BE2C (cell line): Measurements from ENCODE around the gene SGSH.

Experiments
- DNase-seq: peaks from one replicate; pipeline ENCODE4 v3.0.0-alpha.2; 2020
- H3K27me3 ChIP-seq: fragments of 250-450 bp; sonication (Bioruptor Pico); 2 replicates; pipeline ENCODE4 v1.5.1; 2020; ENCODE audit warnings: mild to moderate bottlenecking
- H3K36me3 ChIP-seq: fragments of 250-450 bp; sonication (Bioruptor Pico); 2 replicates; pipeline ENCODE4 v1.5.1; 2020; ENCODE audit warnings: mild to moderate bottlenecking
- H3K4me1 ChIP-seq: fragments of 250-450 bp; sonication (Bioruptor Pico); 2 replicates; pipeline ENCODE4 v1.5.1; 2020
- H3K4me3 ChIP-seq: 2 replicates; pipeline ENCODE4 v1.5.1; 2011; ENCODE audit warnings: low read depth, low read length
- H3K9me3 ChIP-seq: fragments of 250-450 bp; sonication (Bioruptor Pico); 2 replicates; pipeline ENCODE4 v1.5.1; 2020
- CTCF ChIP-seq: IDR thresholded peaks from 2 replicates; pipeline ENCODE4 v1.5.1; 2012; ENCODE audit warnings: mild to moderate bottlenecking, low read depth, low read length

The SGSH gene

GRCh38 chr17:80218391-80218790 lies 1.7 kb downstream of the SGSH start:
- peaks cover 15% of the 10 kb centered on the region for H3K36me3 ChIP-seq
- H3K27me3 ChIP-seq = no peaks in the 10 kb centered on the region
- DNase-seq = no peak
- no peak for TF ChIP-seq CTCF
- peaks cover 6% of the 10 kb centered on the region for H3K4me1 ChIP-seq
- H3K9me3 ChIP-seq = no peaks in the 10 kb centered on the region
- H3K4me3 ChIP-seq = no peak overlapping the region

DNA sequence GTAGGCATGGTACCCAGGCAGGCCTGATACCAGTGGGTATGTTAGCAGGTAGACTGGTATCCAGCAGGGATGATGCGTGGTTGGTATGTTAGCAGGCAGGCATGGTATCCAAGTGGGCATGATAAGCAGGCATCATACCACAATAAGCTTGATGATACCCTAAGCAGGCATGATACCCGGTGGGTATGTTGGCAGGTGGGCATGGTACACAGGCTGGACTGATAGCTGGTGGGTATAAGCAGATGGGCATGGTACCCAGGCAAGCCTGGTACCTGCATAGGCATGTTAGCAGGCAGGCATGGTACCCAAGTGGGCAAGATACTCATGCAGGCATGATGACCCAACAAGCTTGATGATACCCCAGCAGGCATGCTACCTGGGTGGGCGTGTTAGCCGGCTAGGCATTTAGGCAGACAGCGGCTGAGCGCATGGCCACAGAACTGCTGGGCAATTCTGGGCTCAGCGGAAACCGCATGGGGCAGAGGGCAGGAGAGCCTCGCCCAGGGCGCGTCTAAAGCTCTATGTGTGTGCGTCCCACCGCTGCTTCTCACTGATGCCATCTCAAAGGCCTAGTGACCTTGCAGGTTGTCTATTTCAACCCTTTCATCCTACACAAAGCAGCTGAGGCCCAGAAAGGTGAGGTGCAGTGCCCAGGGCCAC lies 2.3 kb downstream of the SGSH start:
- Histone ChIP-seq H3K36me3 (peaks cover 15% of the 10 kb centered on the region), H3K4me1 (peaks cover 6% of the 10 kb centered on the region)
- TF ChIP-seq CTCF = no peak

GRCh38 chr17:80216473-80217456 lies 3.4 kb downstream of the SGSH start:
- Histone ChIP-seq H3K4me1 (peaks cover 6% of the 10 kb centered on the region), H3K9me3 (no peaks in the 10 kb centered on the region), H3K4me3 (no peak overlapping the region), H3K27me3 (no peaks in the 10 kb centered on the region), H3K36me3 (peaks cover 24% of the 10 kb centered on the region)
- TF ChIP-seq CTCF = no peak
- DNase-seq = no peak

More for the DNA sequence above, 2.3 kb downstream of the SGSH start:
- no peaks in the 10 kb centered on the region for H3K9me3 ChIP-seq
- H3K27me3 ChIP-seq = no peaks in the 10 kb centered on the region
- no peak for DNase-seq
- no peak overlapping the region for H3K4me3 ChIP-seq

GRCh38 chr17:80214878-80215210 lies 5.3 kb downstream of the SGSH start:
- Histone ChIP-seq H3K27me3 (no peaks in the 10 kb centered on the region), H3K36me3 (peaks cover 40% of the 10 kb centered on the region), H3K4me3 (no peak overlapping the region), H3K9me3 (no peaks in the 10 kb centered on the region), H3K4me1 (peaks cover 6% of the 10 kb centered on the region)
- no peak for TF ChIP-seq CTCF
- DNase-seq = no peak

DNA sequence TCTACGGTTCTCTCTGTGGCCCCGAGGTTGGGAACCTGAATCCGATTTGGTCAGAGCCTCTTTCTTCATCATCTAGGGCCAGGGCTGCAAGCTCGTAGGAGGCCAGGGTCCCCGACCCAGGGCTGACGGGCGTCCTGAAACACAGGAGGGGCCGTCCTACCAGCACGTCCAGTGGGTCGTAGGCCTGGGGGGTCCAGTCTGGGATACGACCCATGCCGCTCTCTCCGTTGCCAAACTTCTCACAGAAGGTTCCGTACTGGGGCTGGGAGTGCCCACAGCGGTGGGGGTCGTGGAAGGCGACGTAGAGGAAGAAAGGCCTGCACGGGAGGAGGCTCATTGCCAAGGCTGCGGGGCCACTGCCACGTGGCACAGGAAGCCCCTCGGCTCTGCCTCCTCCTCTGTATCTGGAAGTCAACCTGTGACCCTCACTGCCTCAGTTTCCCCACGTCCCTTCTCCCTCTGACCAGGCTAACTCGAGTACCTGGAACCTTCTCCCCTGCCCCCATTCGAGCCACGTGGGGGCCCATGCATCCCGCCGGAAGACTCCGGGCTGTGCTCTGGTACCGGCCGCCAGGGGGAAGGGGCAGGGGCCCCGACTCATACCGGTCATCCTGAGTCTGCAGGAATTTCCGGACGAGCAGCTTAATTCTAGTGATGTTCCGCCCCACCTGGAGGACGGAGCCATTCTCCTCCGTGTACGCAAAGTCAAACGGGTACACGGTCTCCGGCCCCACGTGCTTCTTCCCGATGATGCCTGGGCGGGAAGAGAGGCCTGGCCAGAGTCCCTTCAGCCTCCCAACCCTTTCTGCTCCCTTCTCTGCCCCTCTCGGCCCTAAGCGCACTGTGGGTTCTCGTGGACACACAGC lies 5.9 kb downstream of the SGSH start:
- DNase-seq = no peak
- Histone ChIP-seq H3K4me1 (peaks cover 4% of the 10 kb centered on the region), H3K27me3 (no peaks in the 10 kb centered on the region), H3K9me3 (no peaks in the 10 kb centered on the region), H3K36me3 (peaks cover 42% of the 10 kb centered on the region), H3K4me3 (no peak overlapping the region)
- TF ChIP-seq CTCF = no peak
